ENCODE data around the gene GATD1. TPM values are rescaled to one million over a fixed set of nuclear protein-coding genes. Genes with fewer than 3 reads are reported as not detected.
A peak's percentile ranks its signal among the peaks of the same experiment; 100 is the strongest.
"Not testable (repeated sequence)": the region's sequence is repeated elsewhere in the genome, so short reads cannot be mapped to it uniquely, and the experiment has no call there.

Gene GATD1
- polyA plus RNA-seq, 4 donors, result 55.3 to 115 (median 84.8) TPM

DNA sequence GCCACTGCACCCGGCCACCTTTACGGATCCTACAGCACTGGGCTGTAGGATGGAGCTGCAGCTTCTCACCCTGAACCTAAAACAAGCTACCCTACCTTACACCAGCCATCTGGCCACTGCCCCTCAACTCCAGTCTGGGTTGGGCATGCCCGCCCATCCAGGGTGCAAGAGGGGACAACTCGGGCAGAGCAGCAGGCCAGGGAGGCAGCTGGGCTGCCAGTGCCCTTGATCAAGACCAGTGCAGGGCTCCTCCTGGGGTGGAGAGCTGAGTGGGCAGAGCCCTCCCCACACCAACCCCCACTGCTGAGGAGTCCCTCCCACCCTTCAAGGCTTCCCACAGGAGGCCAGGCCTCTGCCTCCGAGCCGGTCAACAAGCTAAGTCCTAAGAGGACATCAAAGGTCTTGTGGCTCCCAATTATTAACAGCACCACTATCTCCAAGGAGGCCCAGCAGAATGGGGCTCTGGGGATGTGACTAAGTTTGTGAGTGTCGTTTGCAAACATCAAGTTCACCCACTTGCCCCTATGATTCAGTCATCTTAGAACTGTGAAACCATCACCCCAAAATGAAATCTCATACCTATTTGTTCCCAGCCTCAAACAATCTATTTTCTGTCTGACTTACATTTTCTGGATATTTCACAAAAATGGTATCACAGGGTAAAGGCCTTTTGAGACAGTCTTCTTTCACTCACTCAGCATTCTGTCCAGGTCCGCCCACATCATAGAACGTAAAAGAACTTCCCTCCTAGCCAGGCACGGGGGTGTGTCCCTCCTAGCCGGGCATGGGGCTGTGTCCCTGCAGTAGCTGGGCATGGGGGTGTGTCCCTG, 11.0 kb downstream of the GATD1 start:
- no peak for DNase-seq (ENCODE audit: low read depth in 4 of 4, low spot score in 2 of 4)

DNA sequence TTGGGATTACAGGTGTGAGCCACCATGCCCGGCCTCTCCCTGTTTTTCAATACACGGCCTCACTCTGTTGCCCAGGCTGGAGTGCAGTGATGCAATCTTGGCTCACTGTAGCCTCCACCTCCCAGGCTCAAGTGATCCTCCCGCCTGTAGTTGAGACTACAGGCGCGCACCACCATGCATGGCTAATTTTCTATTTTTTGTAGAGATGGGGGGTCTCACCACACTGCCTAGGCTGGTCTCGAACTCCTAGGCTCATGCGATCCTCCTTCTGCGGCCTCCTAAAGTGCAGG, 11.5 kb downstream of the GATD1 start:
- DNase-seq (ENCODE audit: low read depth in 4 of 4, low spot score in 2 of 4), result no peak

DNA sequence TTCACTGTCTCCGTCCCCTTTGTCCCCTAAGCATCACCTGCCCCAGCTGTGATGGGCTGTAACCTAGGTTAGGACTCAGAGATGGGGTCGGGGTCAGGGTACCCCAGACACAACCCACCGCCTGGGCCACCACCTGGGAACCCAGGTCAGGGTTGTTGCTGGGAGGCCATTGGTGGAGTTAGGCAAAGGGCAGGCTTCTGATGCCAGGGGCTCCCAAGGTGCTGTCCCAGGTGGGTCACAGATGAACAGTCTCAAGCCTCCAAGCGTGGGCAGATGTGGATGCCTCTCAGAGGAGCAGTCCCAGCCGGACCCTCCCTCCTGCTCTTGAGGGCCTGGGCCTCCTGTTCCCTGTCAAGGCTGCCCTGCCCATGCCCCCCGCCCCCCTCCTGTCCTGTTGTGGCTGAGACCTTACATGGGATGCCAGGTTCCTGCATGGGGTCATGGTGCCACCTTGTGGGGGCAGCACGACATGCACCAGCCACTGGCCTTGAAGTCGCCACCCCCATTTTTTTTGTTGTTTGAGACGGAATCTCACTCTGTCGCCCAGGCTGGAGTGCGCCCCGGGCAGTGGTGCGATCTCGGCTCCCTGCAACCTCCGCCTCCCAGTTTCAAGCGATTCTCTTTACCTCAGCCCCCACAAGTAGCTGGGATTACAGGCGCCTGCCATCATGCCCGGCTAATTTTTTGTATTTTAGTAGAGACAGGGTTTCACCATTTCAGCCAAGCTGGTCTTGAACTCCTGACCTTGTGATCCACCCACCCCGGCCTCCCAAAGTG, 12.1 kb downstream of the GATD1 start:
- no peak for DNase-seq (ENCODE audit: low read depth in 4 of 4, low spot score in 2 of 4)

DNA sequence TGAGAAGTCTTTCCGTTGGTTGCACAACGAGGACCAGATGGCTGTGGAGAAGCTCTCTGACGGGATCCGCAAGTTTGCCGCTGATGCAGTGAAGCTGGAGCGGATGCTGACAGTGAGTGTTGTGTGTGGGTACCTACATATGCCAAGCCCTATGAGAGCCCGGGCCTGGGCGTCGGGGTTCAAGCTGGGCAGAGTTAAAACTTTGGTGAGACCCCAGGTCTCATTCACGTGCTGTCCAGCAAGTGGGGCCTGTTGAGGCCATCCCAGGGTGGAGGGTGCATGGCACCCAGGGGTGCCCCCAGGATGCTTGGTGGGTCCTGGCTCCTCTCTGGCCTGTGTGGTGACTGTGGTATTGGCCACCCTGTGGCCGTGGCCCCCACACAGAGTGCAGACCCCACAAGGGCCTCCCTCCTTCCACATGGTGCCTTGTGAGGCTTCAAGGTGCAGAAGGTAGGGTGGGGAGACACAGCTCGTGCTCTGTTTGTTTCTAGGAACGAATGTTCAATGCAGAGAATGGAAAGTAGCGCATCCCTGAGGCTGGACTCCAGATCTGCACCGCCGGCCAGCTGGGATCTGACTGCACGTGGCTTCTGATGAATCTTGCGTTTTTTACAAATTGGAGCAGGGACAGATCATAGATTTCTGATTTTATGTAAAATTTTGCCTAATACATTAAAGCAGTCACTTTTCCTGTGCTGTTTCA, 12.8 kb downstream of the GATD1 start:
- DNase-seq (ENCODE audit: low read depth in 4 of 4, low spot score in 2 of 4), result no peak

DNA sequence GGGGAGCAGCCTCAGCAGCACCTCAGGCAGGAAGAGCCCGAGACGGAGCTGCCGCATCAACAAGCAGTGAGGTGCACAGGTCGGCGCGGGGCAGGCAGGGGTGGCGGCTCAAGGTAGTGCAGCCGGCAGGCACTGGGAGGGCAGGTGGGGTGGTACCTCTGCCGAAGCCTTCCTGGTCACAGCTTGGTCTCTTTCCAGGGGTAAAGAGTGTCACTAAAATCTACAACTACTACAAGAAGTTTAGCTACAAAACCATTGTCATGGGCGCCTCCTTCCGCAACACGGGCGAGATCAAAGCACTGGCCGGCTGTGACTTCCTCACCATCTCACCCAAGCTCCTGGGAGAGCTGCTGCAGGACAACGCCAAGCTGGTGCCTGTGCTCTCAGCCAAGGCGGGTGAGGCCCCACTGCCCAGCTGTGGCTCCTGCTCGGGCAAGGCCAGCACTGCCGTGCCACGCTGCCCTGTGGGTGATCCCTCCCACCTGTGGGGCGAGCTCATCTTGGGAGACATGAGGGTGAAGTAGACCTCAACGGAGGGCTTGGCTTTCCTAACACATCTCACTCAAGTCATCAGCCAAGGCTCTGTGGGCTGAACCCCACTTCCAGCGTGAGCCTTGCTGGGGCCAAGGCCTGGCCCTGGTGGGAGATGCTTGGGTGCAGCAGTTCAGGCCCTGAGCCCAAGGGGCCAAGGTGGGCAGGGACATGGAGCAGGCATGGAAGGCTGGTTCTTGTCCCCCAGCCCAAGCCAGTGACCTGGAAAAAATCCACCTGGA, 13.6 kb downstream of the GATD1 start:
- no peak for DNase-seq (ENCODE audit: low read depth in 4 of 4, low spot score in 2 of 4)

DNA sequence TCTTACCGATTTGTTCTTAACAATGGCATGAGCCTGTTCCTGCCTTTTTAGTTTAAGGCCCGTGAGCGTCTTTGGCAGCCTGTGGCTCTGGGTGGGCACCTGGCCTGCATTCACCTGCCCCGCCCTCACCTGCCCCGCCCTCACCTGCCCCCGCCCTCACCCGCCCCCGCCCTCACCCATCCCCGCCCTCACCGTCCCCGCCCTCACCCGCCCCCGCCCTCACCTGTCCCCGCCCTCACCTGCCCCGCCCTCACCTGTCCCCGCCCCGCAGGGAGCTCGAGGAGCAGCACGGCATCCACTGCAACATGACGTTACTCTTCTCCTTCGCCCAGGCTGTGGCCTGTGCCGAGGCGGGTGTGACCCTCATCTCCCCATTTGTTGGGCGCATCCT, 14.2 kb downstream of the GATD1 start:
- no peak for DNase-seq (ENCODE audit: low read depth in 4 of 4, low spot score in 2 of 4)

DNA sequence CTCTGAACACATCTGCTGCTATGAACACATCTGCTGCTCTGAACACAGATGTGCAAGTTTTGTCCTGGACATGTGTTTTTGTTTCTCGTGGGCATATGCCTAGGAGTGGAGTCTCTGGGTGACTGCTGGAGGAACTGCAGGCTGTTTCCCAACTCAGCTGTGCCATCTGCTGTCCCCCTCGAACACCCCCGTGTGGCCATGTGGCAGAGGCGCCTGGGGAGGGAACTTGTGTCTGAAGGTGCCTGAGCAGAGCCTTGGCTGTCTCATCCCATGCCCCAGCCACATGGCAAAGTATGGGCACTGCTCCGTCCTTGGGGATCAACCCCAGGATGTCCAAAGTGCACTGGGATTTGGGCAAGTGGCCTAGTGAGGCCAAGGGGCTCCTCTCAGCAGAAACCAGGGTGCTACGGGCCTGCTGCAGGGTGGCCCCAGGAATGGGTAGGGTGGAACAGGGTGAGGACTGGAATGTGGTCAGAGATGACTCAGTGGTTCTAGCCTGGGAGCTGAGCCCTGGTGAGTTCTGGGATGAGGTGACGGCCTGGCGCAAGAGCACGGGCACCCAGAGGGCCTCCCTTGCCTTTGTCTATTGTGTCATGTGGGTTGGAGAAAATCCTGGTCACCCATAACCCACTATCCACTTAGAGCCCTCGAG, 14.7 kb downstream of the GATD1 start:
- no peak for DNase-seq (ENCODE audit: low read depth in 4 of 4, low spot score in 2 of 4)

DNA sequence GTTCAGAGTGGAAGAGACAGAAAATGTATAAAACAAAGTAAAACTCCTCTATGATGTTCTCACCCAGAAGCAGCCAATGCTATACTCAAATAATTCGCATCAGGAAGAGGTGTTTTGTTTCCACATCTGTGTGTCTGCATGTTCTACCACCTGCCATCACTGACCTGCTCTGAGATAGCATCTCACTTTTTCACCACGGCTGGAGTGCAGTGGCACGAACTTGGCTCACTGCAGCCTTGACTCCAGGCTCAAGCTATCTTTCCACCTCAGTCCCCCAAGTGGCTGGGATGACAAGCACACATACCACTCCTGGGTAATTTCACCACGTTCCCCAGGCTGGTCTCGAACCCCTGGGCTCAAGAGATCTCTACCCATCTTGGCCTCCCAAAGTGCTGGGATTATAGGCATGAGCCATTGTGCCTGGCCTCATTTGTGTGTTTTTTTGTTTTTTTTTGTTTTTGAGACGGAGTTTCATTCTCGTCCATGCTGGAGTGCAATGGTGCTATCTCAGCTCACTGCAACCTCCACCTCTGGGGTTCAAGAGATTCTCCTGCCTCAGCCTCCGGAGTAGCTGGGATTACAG, 15.7 kb downstream of the GATD1 start:
- no peak for DNase-seq (ENCODE audit: low read depth in 4 of 4, low spot score in 2 of 4)

DNA sequence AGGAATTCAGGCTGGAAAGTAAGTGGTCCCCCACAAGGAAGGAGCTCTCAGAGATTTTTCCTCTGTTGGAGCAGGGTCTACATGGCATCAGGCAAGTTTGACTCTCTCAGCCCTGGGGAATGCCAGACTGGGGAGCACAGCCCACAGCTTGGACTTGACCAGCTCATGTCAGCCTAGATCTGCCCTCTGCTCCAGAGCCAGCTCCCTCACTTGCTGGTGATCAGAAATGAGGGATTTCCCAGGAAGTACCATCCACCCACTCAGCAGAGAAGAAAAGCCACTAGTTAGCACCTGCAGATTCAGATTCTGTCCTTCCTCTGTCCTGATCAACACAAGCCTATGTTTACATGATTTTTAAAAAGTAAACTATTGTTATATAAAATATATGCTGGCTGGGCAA, 17.1 kb downstream of the GATD1 start:
- no peak for DNase-seq (ENCODE audit: low read depth in 4 of 4, low spot score in 2 of 4)

DNA sequence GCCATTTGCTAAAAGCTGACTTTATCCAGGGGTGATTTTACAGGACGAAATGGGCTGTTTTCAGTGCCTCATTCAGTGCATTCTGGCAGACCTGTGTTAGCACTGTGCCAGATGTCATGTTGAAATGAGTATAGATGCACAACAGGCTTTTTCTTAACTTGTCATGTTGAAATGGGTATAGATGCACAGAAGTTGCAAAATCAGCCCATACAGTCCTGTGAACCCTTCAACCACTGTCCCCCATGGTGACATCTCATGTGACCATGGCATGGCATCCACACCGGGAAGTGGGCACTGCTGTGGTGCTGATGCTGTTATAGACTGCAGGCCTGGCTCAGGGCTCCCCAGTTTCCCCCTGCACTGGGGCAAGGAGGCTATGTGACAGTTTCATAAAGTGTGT, 27.6 kb downstream of the GATD1 start:
- DNase-seq (ENCODE audit: low read depth in 4 of 4, low spot score in 2 of 4), result no peak

DNA sequence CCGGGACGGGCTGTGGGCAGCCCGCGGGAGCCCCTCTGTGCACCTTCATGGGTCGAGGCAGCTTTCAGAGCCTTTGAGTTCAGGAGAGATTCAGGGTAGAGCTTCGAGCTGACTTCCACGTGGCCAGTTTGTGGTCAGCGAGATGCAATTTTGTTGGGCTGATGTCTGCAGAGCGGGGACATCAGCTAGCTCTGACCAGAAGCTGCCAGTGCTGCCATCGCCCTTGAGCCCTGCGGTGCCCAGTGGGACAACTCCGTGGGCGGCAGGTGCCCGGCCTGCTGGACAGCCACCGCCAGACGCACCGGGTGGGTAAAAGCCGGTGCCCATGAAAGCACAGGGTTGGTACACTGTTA, 29.3 kb downstream of the GATD1 start:
- no peak for DNase-seq (ENCODE audit: low read depth in 4 of 4, low spot score in 2 of 4)

DNA sequence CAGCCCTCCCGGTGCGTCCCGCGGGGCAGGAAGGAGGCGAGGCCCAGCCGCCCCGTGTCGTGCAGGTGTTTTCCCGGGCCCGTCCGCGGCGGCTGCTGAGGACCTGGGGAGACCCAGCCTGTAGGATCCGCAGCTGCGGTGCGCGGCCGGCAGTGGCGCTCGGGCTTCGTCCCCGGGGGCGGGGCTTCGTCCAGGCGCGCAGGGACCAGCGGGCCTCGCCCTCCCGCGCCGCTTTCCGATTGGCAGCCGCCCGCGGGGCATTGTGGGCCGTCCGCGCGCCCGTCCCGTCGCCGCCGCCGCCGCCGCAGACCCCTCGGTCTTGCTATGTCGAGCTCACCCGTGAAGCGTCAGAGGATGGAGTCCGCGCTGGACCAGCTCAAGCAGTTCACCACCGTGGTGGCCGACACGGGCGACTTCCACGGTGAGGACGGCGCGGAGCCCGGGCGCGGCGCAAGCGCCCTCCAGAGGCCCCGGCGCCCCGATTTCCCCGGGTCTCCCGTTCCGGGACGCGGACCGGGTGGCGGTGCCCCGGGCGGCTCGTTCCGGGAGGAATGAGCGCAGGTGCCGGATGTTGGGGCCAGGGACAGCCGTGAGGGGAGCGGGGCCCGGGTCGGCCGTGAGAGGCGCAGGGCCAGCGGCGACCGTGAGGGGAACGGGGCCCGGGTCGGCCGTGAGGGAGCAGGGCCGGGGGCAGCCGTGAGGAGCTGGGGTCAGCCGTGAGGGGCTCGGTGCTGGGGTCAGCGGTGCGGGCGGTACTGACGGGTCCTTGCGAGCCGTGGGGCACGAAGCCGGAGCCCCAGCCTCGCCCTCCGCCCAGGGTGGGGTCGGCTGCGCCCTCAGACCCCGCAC, 29.9 kb downstream of the GATD1 start, which contains the start of gene TALDO1:
TALDO1 (plus strand) TSS at position 307 of the 849 bp plus-strand sequence; CDS start at position 325, 18 bp downstream.
- peak in 3 of 4 donors; percentile 68 to 84 (median 75) for DNase-seq (ENCODE audit: low read depth in 4 of 4, low spot score in 2 of 4)

DNA sequence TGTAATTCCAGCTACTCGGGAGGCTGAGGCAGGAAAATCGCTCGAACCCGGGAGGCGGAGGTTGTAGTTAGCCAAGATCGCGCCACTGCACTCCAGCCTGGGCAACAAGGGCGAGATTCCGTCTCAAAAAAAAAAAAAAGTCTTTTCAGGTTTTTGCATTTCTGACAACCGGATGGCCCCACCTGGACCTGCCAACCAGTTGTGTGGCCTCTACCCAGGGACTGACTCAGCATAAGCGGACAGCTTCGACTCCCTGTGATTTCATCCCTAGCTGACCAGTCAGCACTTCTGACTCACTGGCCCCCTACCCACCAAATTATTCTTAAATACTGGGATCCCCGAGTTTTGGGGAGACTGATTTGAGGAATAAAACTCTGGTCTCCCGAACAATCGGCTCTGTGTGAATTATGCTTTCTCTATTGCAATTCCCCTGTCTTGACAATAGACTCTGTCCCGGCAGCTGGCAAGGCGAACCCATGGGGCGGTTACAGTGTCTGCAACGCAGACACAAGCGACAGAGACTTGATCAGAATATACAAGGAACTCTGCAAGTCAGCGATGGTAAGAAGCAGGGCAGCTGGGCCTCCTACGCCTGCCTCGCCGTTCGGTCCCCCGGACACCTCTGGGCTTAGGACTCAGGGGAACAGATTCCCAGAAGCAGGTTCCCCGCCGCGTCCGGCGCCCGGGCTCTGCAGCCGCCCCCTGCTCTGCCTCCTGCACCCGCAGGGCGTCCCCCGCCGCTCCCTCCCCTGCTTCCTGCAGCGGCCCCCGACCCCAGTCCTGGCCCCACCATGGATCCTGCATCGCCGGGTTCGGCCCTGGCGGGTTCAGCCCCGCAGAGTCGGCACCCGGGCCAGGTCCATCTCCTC, 30.8 kb downstream of the GATD1 start:
- DNase-seq (ENCODE audit: low read depth in 4 of 4, low spot score in 2 of 4), result no peak

DNA sequence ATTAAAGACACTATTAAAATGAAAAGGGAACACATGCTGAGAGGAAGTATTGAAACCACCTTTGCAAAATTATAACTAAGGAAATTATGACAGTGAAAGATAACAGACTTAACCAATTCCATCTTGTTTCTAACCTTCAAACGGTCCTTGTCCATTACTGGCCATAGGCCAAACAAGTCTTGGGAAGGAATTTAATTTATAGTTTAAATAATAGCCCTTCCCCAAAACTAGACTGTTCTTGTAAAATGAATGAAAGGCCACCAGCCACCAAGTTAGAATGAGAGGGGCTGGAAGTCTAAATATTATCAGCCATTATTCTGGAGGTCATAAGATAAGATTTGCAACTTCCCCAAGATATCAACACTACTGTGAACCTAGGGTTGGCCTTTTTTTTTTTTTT, 31.9 kb downstream of the GATD1 start:
- DNase-seq (ENCODE audit: low read depth in 4 of 4, low spot score in 2 of 4), result no peak

DNA sequence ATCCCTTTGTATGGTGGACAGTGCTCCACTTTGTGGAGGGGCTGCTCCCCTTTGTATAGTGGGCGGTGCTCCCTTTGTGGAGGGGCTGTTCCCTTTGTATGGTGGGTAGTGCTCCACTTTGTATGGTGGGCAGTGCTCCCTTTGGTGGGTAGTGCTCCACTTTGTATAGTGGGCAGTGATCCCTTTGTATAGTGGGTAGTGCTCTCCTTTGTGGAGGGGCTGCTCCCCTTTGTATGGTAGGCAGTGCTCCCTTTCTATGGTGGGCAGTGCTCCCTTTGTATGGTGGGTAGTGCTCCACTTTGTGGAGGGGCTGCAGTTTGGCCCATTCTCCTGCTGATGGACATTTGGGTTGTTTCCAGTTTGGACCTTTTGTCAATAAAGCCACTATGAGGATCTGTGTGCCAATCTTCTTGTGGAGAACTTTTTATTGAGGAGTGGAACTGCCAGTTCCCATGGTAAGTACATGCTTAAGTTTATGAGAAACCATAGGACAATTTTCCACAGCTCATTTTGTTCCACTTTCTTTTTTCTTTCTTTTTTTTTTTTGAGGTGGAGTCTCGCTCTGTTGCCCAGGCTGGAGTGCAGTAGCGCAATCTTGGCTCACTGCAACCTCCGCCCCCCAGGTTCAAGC, 34.6 kb downstream of the GATD1 start:
- no peak for DNase-seq (ENCODE audit: low read depth in 4 of 4, low spot score in 2 of 4)

DNA sequence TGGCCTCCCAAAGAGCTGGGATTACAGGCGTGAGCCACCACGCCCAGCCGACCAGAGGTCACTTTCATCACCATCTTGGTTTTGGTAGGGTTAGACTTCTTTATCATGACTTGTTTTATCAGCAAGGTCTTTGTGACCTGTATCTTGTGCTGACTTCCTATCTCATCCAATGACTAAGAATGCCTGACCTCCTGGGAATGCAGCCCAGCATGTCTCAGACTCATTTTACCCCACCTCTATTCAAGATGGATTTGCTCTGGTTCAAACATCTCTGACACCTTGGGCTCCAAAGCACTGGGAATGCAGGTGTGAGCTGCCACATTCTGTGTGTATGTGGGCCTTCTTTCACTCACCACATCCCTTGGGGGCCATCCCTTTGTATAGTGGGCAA, 35.1 kb downstream of the GATD1 start:
- no peak for DNase-seq (ENCODE audit: low read depth in 4 of 4, low spot score in 2 of 4)

DNA sequence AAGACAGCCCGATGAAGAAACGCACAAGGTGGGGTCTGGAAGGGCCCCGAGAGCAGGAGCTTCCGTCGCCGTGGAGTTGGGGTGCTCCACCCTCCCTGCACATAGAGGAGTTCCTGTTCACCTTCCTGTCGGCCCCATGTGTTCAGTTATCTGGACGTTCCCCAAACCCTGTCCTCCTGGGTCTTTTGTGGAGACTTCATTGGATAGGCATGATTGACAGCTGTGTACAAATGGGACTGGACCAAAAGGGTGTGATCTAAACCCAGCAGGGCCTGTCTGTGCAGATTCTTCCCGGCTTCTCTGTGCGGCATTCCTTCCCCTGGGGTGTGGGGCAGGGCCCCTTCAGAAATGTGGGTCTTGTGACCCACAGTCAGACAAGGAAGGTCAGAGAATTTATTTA, 39.4 kb downstream of the GATD1 start:
- not testable (repeated sequence) for DNase-seq (ENCODE audit: low read depth in 4 of 4, low spot score in 2 of 4)

DNA sequence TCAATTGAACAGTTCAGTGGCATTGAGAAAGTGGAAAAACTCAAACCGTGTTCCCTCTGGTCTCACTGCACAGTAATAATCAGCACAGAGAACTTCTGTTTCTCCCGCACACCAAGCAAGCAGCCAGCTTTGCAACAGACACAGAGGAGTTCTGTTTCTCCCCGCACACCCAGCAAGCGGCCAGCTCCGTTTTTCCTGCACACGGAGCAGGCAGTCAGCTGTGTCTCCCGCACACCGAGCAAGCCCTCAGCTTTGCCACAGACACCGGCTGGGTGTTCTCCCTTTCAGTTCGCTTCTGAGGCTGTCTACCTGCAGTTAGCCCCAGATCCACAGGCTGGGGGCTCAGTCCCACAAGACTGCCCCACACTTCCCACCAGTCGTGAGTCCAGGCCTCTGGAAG, 39.9 kb downstream of the GATD1 start:
- DNase-seq (ENCODE audit: low read depth in 4 of 4, low spot score in 2 of 4), result no peak

Data from left renal cortex interstitium (tissue), 4 donors.